Activated T-helper 1 cell treated with Interleukin-2 at 50 U/mL for 16 hours (primary cell): Measurements from ENCODE around the gene MRPL38.

ENCODE experiments used
- DNase-seq: peaks from one replicate; pipeline ENCODE4 v3.0.0-alpha.2; 2020; ENCODE audit warnings: low read depth

The MRPL38 gene

DNA sequence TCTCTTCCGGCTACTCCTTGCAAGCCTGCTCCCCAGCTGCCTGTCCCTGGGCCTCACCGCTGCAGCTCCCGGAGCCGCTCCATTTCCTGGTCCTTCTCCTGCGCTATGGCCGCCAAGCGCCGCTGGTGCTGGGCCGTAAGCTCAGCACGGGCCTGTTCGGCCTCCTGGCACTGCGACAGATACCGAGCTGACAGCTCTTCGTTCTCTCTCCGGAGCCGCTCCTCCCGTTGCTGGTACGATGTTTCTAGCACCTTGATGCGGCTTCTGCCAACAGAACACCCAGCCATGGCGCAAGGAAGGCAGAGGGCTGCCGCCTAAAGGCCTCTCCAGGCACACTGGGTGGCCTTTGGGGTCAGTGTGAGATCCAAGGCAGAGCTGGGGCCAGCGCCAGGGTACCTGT lies 14.9 kb upstream of the MRPL38 start:
- no peak for DNase-seq

DNA sequence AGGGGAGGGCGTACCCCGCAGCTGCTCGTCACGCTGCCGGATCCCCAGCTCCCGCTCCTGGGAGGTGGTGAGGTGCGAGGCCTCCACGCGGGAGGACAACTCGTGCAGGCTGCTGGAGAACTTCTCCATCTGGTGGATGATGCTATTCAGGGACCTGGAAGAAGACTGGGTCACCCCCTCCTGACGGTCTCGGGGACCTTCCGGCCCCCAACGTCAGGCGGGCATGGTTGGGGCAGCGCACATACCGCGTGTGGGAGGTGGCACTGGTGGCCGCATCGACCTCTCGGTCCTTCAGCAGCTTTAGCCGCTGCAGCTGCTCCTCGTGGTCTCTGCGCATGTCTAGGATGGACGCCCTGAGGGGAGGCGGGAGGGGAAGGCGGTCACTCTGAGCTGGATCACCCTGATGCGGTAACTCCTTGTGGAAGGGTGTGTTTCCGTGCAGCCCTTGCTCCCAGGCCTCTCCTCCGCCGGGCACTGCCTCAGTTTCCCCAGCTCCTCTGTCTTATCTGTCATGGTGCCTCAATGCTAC lies 13.3 kb upstream of the MRPL38 start:
- DNase-seq = no peak

DNA sequence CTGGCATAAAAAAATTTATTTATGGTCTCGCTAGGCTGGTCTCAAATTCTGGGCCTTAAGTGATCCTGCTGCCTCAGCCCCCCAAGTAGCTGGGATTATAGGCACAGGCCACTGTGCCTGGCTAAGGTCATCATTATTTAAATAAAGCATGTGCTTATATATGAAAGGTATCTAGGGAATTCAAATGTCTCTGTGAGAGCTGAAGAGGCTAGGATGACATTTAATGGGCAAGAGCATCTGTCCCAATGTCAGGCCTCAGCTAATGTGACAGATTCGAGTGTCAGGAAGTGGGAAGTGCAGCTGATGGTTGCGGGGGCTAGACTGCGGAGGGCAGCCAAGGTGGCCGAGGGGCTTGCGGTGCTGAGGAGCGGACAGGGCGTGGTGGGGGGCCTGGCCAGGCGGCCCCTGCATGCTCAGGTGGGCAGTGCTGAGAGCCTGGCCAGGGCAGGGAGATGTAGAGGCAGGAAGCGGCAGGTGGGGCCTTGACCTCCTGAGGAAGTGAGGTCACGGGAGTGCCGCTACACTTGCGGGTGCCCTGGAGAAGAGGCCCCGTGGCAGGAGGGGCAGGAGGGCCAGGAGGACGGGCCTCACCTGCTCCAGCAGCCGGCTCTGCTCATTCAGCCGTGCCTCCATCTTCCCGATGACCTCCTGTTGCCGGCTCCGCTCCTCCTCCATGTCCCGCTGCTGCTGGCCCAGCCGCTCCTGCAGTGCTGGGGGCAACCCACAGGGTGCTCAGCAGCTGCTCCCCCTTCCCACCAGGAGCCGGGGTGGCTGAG lies 12.6 kb upstream of the MRPL38 start:
- no peak for DNase-seq

DNA sequence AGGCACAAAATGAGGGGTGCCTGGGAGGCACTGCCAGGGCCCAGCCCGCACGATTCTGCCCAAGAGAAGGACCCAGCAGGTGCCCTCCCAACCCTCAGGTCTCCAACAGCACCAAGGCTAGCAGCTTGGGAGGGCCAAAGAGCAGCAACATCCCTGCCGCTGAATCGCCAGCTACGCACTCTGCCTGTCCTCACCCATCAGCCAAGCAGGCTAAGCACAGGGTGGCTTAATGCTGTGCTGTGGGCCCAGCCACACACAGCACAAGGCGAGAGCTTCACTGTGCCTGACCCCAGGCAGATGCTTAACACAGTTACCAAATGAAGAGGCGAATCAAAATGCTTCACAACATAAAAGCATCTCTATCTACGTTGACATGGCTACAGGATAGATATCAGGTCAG lies 10.6 kb upstream of the MRPL38 start:
- DNase-seq = no peak

DNA sequence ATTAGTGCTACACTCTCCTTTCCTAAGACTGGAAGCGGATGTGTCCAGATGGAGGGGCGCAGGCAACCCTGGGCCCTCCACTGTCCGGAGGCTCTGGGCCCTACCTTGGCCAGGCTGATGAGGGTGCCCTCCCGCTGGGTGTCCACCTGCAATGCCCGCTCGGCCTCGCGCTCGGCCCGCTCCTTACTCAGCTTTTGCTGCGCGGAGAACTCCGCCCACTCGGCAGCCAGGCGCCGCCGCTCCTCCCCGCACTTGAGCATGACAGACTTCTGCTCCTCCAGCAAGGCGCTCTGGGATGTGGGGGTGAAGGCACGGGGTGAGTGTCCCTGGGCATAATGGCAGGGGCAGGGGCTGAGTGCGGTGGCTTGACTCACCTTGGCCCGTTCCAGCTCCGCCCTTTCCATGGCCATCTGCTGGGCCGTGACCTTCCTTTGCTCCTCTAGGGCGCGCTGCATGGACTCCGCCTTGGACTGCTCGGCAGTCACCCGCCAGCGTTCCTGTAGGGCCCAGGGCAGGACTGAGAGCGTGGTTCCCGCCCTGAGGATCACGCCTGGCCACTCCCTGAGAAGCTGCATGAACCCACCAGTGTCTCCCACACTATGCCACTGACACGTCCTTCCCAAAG lies 10.1 kb upstream of the MRPL38 start:
- DNase-seq = no peak

DNA sequence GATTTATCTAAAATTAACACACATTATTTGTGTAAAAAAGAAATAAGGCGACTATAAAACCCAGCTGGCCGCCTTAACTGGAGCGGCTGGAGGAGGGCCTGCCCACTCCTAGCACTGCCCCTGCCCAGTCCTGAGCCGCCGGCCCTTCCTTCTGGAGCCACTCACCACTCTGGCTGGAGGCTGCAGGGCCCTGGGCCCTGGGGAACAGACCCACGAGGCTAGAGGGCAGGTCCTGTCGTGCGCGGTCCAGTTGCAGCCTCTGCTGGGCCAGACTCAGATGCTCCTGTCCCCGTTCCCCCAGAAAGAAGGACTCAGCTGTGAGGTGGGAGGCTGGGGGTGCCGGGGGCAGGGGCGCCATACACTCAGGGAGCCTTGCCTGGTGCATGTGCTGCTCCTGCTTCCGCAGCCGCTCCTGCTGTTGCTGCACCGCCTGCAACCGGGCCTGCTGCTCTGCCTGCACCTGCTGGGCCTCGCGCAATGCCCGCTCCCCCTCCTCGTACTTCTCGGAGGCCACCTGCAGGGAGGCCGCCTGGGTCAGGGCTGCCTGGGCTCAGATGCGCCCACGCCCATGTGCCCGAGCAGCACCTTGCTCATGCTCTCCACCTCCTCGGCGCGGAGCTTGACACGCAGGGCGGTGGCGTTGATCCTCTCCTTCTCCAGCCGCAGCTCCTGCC lies 9.0 kb upstream of the MRPL38 start:
- DNase-seq = no peak

DNA sequence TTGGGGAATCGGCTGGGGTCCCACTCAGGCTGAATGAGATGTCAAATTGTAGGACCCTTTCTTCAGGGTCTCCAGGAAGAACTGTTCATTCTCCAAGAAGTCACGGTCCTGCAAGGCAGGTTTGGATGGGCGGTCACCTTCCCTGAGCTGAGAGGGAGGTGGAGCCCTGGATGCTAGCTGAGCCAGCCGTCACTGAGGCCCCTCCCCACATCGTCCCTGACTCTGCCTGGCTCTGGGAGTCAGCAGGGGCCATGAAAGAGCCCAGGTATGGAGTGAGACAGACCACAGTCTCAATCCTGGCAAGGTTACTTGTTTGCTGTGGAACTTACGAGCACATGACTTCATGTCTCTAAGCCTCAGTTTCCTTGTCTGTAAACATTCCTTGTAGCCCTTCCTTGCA lies 6.0 kb upstream of the MRPL38 start:
- DNase-seq = no peak

DNA sequence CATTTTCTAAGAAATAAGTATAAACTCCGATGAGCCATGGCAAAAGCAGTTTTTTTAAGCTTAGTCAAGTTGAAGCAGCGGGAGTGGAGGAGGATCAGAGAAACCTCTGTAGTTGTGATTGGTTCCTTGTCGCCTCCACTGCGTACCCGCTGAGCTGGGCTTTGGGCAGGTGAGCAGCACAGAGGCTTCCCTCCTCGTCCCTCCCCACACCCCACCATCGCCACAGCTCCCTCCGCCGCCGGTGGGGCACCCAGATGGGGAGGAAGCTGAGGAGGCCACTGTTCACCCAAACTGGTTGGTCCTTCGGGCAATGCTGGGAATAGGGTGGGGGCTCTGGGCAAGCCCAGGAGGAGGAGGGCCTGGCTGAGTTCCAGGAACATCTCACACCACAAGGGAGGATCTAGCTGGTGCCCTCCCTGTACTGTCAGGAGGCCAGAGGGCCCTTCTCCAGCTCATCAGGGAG lies 5.2 kb upstream of the MRPL38 start:
- DNase-seq = no peak

DNA sequence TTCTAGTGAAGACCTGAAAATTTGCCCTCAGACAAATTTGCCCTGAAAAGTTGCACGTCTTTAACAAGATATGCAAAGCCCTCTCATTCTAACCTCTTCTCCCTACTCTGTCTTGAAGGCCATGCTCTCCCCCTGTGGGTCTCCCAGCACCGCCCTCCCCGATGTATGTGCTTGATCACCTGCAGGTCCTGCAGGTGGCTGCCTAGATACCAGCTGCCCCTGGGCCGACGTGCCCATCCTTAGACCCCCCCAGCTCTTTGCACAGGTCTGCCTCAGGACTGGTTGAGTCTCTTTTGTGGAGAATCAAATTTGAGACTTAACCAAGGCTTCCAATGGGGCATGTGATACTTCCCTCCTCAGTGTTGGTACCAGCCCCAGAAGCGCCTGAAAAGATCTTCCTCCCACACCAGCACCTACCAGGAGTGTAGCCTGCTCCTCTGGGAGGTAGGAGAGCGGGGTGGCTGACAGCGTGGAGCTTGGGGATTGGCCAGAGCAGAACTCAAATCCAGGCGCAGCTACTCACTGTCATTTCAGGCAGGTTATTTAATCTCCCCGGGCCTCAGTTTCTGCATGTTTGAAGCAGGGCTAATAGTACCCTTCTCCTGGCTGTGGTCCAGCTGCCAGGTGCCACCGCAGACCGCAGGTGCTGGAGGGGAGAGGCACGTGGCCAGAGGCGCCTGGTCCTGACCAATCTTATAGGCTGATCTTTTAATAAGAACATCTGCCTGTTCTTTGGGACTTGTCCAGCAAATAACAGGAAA lies 4.5 kb upstream of the MRPL38 start:
- no peak for DNase-seq

DNA sequence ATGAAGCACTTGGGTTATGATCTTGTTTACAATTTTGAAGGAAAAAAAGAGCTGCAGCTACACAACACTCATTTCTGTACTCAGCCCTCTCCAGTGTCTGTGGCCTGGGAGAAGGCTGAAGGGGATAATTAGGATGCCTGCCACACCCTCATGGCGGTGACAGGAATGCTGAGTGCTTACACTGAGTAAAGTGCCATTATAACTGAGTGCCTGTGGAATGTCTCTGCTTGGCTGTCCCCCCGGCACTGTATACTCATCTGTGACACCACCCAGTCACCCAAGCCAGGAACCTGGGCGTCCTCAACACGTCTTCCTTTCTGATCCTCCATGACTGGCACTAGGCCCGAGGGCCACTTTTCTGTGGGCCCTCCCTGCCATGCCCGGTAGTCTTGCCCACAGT lies 3.5 kb upstream of the MRPL38 start:
- no peak for DNase-seq

DNA sequence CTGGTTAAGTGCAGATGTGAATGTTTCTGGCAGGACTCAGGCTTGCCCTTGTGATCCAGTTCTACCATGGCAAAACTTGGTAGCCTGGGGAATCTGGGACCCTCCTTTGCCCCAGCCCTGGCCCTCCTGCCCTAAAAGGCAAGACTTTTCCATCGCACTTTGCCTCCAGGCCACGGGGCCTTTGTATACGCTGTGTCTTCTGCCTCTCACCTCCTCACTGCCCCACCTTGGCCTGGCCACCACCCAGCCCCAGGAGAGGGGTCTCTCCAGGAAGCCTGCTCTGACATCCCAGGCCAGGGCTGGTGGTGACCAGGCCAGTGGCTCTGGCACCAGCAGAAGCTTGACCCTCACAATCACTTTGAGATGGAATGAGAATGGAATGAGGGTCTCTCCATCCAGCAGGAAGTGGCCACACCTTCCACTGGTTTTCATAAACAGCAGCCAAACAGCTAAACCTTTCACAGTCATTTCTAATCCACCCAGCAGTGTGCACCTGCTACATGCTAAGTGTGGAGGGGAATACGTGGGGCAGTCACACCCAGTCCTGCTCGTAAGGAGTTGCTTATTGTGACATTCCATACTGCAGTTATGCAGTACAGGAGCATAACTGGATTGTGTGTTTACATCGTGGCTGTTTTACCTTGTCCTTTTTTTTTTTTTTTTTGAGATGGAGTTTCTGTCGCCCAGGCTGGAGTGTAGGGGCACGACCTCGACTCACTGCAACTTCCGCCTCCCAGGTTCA lies 1.6 kb upstream of the MRPL38 start:
- no peak for DNase-seq

DNA sequence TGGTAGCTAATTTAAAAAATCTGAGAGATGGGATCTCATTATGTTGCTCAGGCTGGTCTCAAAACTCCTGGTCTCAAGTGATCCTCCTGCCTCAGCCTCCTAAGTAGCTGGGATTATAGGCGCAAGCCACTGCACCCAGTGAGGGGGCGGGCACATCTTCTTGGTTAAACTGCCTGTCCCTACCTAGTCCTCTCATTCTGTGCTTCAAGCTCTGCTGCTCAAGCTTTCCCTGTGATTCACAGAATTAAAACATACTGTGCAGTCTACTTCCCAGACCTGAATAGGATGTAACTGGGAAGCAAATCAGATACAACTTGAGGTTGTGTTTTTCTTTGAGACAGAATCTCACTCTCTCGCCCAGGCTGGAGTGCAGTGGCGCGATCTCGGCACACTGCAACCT lies 2.3 kb downstream of the MRPL38 start:
- no peak for DNase-seq

DNA sequence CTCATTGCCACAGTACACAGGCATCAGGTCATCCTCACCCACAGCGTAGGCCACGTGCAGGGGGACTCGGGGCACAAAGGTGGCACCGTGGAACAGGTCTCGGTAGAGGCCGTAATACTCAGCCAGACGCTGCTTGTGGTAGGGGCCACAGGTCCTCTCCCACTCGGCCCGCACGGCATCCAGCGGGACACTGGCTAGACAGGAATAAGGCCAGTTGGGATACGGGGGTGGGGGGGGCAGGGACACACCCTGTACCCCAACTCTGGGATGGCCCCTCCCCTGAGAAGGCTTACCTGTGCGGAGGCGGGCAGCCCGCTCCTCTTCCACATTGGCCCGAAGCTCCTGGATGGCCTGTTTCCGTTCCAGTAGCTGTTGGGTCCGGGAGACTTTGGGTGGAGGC lies 3.0 kb downstream of the MRPL38 start:
- DNase-seq = no peak

DNA sequence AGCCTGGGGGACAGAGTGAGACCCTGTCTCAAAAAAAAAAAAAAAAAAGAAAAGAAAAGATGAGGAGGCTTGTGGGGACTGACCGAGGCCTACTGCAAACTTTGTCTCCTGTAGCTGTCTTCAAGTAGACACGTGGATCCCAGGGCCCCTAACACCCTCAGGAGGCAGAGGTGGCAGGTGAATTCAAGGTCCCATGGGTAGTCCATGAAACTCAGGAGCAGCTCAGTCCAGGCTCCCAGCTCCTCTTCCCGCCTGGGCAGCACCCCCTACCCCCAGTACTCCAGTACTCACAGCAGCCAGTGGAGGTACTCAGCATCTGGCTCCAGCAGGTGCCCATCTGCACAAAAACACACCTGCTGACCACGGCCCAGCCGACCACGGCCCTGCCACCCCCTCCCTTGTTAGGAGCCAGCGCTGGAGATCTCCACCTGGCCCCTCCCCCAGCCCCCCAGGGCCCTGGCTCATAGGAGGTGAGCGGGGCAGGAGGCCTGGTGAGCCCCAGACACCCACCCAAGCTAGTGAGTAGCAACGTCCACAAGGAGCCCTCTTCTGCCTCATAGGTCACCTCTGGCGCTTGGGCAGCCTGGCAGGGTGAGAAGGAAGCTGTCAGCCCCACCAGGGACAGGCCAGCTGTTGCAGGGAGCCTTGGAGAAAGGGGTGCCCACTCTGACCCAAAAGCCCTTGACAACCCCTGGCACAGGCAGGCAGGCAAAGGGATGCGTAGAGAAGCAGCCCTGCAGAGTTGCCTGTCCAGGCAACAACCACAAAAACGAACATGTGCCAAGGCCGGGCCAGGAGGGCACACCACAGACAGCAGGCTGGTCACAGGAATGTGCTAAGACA lies 3.8 kb downstream of the MRPL38 start:
- DNase-seq = no peak

DNA sequence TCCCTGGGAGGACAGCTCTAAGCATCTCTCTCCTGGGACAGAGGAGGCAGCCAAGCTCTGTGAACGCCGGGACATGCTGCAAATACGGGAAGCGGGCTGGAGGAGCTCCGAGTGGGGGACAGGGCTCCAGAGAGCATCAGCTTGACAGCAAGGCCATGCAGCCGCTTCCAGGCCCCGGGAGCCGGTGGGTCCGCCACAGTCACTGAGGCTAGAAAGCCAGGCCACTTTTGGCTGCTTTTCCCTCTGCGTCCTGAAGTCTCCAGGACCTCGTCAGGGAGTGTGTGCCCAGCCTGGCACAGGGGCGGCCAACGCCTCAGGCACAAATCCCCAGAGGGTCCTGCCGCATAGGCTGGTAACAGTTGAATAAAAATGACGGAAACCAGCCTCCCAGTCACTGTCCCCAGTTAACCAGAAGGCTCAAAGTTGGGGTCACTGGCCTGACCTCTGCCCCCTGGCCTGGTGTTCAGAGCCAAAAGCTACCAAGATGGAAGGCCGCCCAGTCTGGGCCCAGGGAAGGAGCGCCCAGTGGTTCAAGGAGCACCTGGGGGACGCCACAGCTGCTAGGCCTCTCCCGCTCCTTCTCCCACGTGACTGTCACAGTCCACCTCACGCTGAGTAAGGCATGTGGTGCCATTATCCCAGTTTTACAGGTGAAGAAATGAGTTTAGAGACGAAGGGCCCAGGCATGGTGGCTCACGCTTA lies 4.8 kb downstream of the MRPL38 start:
- no peak for DNase-seq

DNA sequence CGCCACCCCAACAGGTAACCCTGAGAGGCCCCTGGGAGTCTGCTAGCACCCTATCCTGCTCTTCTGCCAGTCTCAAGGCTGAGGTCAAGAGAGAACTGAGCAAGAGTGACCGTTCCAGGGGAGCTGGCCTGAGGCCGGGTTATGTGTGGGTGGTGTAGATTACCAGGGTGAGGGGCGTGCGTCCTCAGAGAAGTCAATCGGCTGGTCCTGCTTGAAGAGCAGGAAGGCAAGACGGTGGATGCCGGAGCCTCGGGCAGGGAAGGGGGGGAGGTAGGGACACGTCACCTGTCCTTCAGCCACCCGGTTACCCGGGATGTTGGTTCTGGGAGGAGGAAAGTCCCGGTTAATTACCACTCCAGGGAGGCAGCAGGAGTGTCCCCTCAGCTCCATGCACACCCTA lies 5.3 kb downstream of the MRPL38 start:
- no peak for DNase-seq

DNA sequence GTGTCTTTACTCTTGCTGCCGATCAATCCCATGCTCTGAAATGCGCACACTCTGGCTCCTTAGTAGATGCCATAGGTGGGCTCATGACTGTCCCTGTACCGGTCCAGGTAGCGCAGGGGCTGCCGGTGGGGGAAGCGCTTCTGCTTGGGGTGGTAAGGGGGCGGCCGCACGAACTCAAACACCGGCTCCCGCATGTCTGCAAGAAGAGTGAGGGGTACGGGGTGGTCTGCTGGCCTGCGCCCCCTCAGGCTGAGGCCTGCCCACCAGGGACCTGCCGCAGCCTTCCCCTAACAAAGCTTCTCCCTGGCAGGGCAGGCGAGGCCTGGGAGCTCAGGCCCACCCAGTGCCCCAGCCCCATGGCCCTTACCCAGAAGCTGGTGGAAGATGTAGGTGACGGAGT lies 5.9 kb downstream of the MRPL38 start:
- DNase-seq = no peak

DNA sequence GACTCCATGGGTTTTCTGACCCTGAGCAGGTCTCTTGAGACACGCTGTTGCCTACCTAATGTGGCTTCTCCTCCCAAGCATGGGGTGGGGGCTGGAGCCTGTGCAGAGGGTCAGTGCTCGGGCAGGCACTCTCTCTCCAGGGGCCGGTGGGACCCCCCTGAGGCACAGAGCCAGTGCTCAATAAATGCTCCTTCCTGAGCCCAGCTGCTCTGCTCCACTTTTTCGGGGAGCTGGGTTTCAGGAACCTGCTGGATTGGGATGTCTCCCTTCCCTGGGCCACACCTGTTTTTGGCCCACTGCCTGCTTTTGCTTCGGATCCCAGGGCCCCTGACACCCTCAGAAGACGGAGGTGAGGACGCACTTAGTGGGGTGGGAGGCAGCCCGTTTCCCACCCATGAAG lies 6.6 kb downstream of the MRPL38 start:
- no peak for DNase-seq

DNA sequence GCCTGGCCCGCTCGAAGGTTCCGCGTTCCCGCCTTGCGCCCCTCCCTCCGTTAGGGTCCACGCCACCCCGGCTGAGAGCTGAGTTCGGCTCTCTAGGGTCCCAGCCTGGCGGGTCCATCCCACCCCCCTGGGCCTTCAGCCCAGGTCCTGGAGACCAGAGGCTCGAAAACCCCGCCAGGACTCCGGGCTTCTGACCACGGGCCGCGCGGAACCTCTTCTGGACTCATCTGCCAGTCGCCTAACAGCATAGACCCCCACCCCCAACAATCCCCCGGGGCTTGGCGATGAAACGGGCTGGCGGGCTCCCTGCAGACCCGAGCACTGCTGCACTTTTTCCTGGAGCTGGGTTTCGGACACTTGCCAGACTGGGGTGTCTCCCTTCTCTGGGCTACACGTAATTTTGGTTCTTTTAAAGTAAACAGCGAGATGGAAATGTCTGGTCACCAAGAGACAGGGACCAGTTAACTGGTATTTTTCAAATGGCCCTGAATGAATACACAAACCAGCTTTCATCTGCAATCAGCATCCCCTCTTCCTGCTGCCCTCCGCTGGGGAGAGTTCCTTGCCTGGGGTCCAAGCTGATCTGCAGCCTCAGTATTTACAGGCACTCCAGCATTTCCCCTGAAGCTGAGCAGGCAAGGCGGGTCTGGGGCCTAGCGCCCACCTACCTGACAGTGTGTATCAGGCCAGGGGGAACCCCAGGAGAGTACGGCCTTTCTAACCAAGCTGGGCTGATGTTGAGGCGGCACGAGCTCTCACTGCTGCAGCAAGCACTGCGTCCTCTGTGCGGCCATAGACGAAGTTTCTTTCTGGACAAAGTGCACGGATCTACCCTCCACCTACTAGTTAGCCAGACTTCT lies 7.3 kb downstream of the MRPL38 start:
- DNase-seq = no peak
